Measurements from ENCODE around the gene CCM2. TPM values are rescaled to one million over a fixed set of nuclear protein-coding genes. Genes with fewer than 3 reads are reported as not detected.

Gene CCM2
- total RNA-seq, 1 donor from 2014 or later, result 35.7 TPM

GRCh38 chr7:44995555-44996493 lies 4.2 kb upstream of the CCM2 start:
- Mint-ChIP-seq H3K4me1 (peaks cover 19% of the 10 kb centered on the region), H3K27ac (ENCODE audit: unreplicated experiment) (no peak overlapping the region), H3K27me3 (ENCODE audit: low read depth) (no peaks in the 10 kb centered on the region), H3K9me3 (no peaks in the 10 kb centered on the region), H3K4me3 (peak overlapping the region; percentile 75), H3K36me3 (ENCODE audit: low read depth) (no peaks in the 10 kb centered on the region)
- DNase-seq (ENCODE audit: low read depth, low spot score), result no peak
- no peak for TF ChIP-seq CTCF (conservative IDR thresholded peaks at IDR 0.05)

DNA sequence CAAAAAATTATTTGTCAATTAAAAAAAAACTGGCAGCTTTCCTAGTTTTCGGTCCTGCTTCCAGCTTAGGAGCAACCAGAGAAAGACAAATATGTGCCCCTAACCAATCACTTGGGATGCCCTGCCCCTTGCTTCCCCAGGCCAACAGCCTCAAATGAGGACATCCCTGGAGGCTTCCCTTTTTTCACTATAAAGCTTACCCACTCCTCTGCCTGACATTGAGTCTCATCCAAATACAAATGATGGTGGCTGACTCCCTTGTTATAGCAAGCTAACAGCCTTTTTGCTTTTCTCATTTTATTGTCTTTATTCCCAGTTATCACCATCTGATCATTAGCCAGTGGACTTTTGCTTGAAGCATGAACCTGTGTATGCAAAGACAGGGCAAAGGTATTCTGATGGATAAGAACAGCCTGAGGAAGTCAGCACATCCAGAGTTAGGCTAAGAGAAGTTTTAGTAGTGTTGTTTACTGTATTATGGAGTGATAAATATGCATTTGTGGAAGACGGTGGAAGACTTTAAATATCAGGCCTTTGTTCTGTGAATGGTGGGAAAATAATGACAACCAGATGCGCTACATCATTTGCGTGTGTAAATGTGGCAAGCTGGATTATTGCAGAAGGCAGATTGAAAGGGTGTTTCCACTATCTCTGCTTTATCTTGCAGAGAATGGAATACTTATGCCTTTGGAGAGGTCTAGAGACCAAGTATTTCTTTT lies 1.7 kb upstream of the CCM2 start:
- Mint-ChIP-seq H3K9me3 (no peaks in the 10 kb centered on the region), H3K27me3 (ENCODE audit: low read depth) (no peaks in the 10 kb centered on the region), H3K4me3 (peak overlapping the region; percentile 100), H3K27ac (ENCODE audit: unreplicated experiment) (no peak overlapping the region), H3K4me1 (peaks cover 28% of the 10 kb centered on the region), H3K36me3 (ENCODE audit: low read depth) (no peaks in the 10 kb centered on the region)
- DNase-seq (ENCODE audit: low read depth, low spot score), result no peak
- TF ChIP-seq CTCF (conservative IDR thresholded peaks at IDR 0.05), result no peak

DNA sequence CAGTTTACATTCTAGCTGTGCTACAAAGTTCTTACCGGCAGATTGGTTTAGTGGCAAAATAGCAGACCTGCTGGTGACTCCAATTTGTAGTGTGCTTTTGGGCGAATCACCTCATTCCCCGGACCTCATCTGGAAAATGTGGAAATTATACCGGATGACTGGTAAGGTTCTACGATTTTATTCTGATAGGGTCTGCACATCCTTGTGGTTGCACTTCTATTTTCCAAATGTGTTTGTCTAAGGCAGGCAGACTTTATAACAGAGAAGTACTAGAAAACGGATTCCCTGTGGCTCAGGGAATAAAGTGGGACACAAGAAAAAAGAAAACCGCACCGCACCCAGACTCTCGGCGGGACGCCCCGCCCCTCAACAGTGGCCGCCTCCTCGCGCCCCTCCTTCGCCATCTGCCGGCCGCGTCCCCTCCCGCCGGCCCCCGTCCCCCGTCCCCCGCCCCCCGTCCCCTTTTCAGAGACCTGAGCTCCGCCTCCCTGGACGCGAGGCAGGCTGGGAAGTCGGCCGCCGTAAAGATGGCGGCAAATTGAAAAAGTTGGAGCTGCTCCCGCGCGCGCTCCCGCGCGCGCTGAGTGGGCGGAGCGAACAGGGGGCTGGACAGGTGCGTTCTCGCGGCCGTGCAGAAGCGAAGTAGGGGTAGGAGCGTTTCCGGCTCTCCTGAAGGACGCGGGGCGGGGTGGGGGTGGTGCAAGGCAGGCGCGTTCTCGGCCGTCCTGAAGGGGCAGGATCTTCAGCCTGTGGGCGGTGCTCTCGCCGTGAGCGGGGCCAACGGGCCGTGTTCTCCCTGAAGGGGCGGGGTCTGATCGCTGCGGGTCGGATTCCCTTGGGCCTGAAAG lies 532 bp upstream of the CCM2 start:
- DNase-seq (ENCODE audit: low read depth, low spot score), result peak; percentile 99
- no peaks in the 10 kb centered on the region for H3K36me3 Mint-ChIP-seq (ENCODE audit: low read depth)
- no peak for TF ChIP-seq CTCF (conservative IDR thresholded peaks at IDR 0.05)

GRCh38 chr7:45001138-45001694 lies 1.2 kb downstream of the CCM2 start:
- H3K4me1 Mint-ChIP-seq, result peaks cover 28% of the 10 kb centered on the region
- peak overlapping the region; percentile 85 for H3K4me3 Mint-ChIP-seq
- no peaks in the 10 kb centered on the region for H3K9me3 Mint-ChIP-seq
- DNase-seq (ENCODE audit: low read depth, low spot score), result no peak
- no peaks in the 10 kb centered on the region for H3K27me3 Mint-ChIP-seq (ENCODE audit: low read depth)
- H3K36me3 Mint-ChIP-seq (ENCODE audit: low read depth), result no peaks in the 10 kb centered on the region
- H3K27ac Mint-ChIP-seq (ENCODE audit: unreplicated experiment), result no peak overlapping the region
- no peak for TF ChIP-seq CTCF (conservative IDR thresholded peaks at IDR 0.05)

More for the DNA sequence above, 532 bp upstream of the CCM2 start:
- Mint-ChIP-seq H3K4me3 (peak overlapping the region; percentile 100), H3K27me3 (ENCODE audit: low read depth) (no peaks in the 10 kb centered on the region), H3K27ac (ENCODE audit: unreplicated experiment) (peak overlapping the region; percentile 98), H3K9me3 (no peaks in the 10 kb centered on the region), H3K4me1 (peaks cover 28% of the 10 kb centered on the region)

- Mint-ChIP-seq H3K4me3 (peak overlapping the region; percentile 60), H3K4me1 (peaks cover 31% of the 10 kb centered on the region), H3K9me3 (no peaks in the 10 kb centered on the region), H3K27me3 (ENCODE audit: low read depth) (no peaks in the 10 kb centered on the region), H3K36me3 (ENCODE audit: low read depth) (no peaks in the 10 kb centered on the region), H3K27ac (ENCODE audit: unreplicated experiment) (no peak overlapping the region)
- DNase-seq (ENCODE audit: low read depth, low spot score), result no peak
- no peak for TF ChIP-seq CTCF (conservative IDR thresholded peaks at IDR 0.05)
Measured at GRCh38 chr7:45001826-45002225, 1.8 kb downstream of the CCM2 start.

Measured in neural crest cell (in vitro differentiated cells).